ENCODE results near the gene GCNT2. TPM values are rescaled to one million over a fixed set of nuclear protein-coding genes. Genes with fewer than 3 reads are reported as not detected.
"Not testable (repeated sequence)": the region's sequence is repeated elsewhere in the genome, so short reads cannot be mapped to it uniquely, and the experiment has no call there.

Gene GCNT2
- 51.9 TPM for total RNA-seq
- long read RNA-seq, full-length matches to known transcripts = 12 of 16 reads
- long read RNA-seq, partial matches to known transcripts = 3 of 16 reads
- long read RNA-seq, other reads (novel, unspliced or antisense) = 1 of 16 reads

GRCh38 chr6:10521104-10521808 lies at the start of gene GCNT2:
Gene GCNT2 (plus strand): TSS chr6:10521351. CDS start chr6:10528912, 7,561 bp downstream.
- intact Hi-C loops (cut with DNase I) = loop anchor here (2.0 kb wide), 1 partner anchor 64 kb away; no protein-coding TSS in a partner anchor
- DNase-seq (ENCODE audit: missing footprints) (no peak), ATAC-seq (peak; percentile 79)

GRCh38 chr6:10472634-10473033 lies 48.5 kb upstream of the GCNT2 start:
- intact Hi-C loops (cut with DNase I) = no loop called here
- ATAC-seq (no peak), DNase-seq (ENCODE audit: missing footprints) (no peak)

- no peak for DNase-seq (ENCODE audit: missing footprints)
- no peak for ATAC-seq
- intact Hi-C loops (cut with DNase I) = loop anchor here (5.0 kb wide), 1 partner anchor 589 kb away; no protein-coding TSS in a partner anchor
Measured at GRCh38 chr6:10478187-10479040, 42.7 kb upstream of the GCNT2 start.

GRCh38 chr6:10479939-10480700 lies 41.0 kb upstream of the GCNT2 start:
- DNase-seq (ENCODE audit: missing footprints) (no peak), ATAC-seq (no peak)
- intact Hi-C loops (cut with DNase I) = loop anchor here (5.0 kb wide), 1 partner anchor 587 kb away; no protein-coding TSS in a partner anchor

GRCh38 chr6:10481101-10481500 lies 40.0 kb upstream of the GCNT2 start:
- ATAC-seq (no peak), DNase-seq (ENCODE audit: missing footprints) (no peak)
- intact Hi-C loops (cut with DNase I) = no loop called here

- ATAC-seq = no peak
- no peak for DNase-seq (ENCODE audit: missing footprints)
- intact Hi-C loops (cut with DNase I) = no loop called here
Measured at GRCh38 chr6:10482636-10483257, 38.4 kb upstream of the GCNT2 start.

- DNase-seq (ENCODE audit: missing footprints) (no peak), ATAC-seq (no peak)
- intact Hi-C loops (cut with DNase I) = no loop called here
Measured at GRCh38 chr6:10484912-10485311, 36.2 kb upstream of the GCNT2 start.

- no peak for DNase-seq (ENCODE audit: missing footprints)
- intact Hi-C loops (cut with DNase I) = no loop called here
- no peak for ATAC-seq
Measured at GRCh38 chr6:10485406-10485805, 35.7 kb upstream of the GCNT2 start.

GRCh38 chr6:10486215-10486614 lies 34.9 kb upstream of the GCNT2 start:
- intact Hi-C loops (cut with DNase I) = no loop called here
- DNase-seq (ENCODE audit: missing footprints) (no peak), ATAC-seq (no peak)

GRCh38 chr6:10486944-10487588 lies 34.1 kb upstream of the GCNT2 start:
- DNase-seq (ENCODE audit: missing footprints); intact Hi-C loops (cut with DNase I): not testable (repeated sequence)

GRCh38 chr6:10487668-10488327 lies 33.4 kb upstream of the GCNT2 start:
- intact Hi-C loops (cut with DNase I) = no loop called here
- DNase-seq (ENCODE audit: missing footprints) (peak; percentile 62), ATAC-seq (no peak)

More at GRCh38 chr6:10486944-10487588, 34.1 kb upstream of the GCNT2 start:
- not testable (repeated sequence) for ATAC-seq

- no peak for ATAC-seq
- intact Hi-C loops (cut with DNase I) = no loop called here
- DNase-seq (ENCODE audit: missing footprints) = no peak
Measured at GRCh38 chr6:10491463-10491862, 29.7 kb upstream of the GCNT2 start.

GRCh38 chr6:10491905-10492304 lies 29.2 kb upstream of the GCNT2 start:
- ATAC-seq; intact Hi-C loops (cut with DNase I); DNase-seq (ENCODE audit: missing footprints): not testable (repeated sequence)

- ATAC-seq = no peak
- DNase-seq (ENCODE audit: missing footprints) = no peak
- intact Hi-C loops (cut with DNase I) = no loop called here
Measured at GRCh38 chr6:10495029-10495428, 26.1 kb upstream of the GCNT2 start.

GRCh38 chr6:10505529-10505928 lies 15.6 kb upstream of the GCNT2 start:
- intact Hi-C loops (cut with DNase I) = loop anchor here (10.0 kb wide), 1 partner anchor 299 kb away; no protein-coding TSS in a partner anchor
- no peak for ATAC-seq
- no peak for DNase-seq (ENCODE audit: missing footprints)

GRCh38 chr6:10507298-10507697 lies 13.9 kb upstream of the GCNT2 start:
- intact Hi-C loops (cut with DNase I) = loop anchor here (10.0 kb wide), 1 partner anchor 298 kb away; no protein-coding TSS in a partner anchor
- DNase-seq (ENCODE audit: missing footprints) (no peak), ATAC-seq (no peak)

GRCh38 chr6:10507715-10508114 lies 13.4 kb upstream of the GCNT2 start:
- intact Hi-C loops (cut with DNase I) = loop anchor here (10.0 kb wide), 1 partner anchor 297 kb away; no protein-coding TSS in a partner anchor
- DNase-seq (ENCODE audit: missing footprints) = no peak
- no peak for ATAC-seq

All from Right ventricle myocardium inferior (tissue), 1 donor.